ENCODE results near the gene ISYNA1.

- TF ChIP-seq CTCF (IDR thresholded peaks at IDR 0.05) = peak; percentile 99 to 100 (median 99)
- peak; percentile 48 to 51 for TF ChIP-seq POLR2A (IDR thresholded peaks at IDR 0.05)
These were observed 49.6 kb downstream of the ISYNA1 start for GRCh38 chr19:18388100-18388959.

All from Peyer's patch (tissue), 4 donors.